Chondrocyte (in vitro differentiated cells): ENCODE measurements around the gene EPC1. TPM values are rescaled to one million over a fixed set of nuclear protein-coding genes. Genes with fewer than 3 reads are reported as not detected.

Experiments used
- DNase-seq: peaks from one replicate; pipeline ENCODE4 v3.0.0; 2021; ENCODE audit warnings: mixed read lengths, low spot score
- H3K27ac Mint-ChIP-seq: one replicate; pipeline ENCODE4 v1.8.0; 2021; ENCODE audit warnings: mild to moderate bottlenecking, moderate library complexity, mixed read lengths; ENCODE audit not compliant: unreplicated experiment
- H3K27me3 Mint-ChIP-seq: 2 replicates; pipeline ENCODE4 v1.8.0; 2021; ENCODE audit warnings: low read depth, mixed read lengths
- H3K36me3 Mint-ChIP-seq: 2 replicates; pipeline ENCODE4 v1.8.0; 2021; ENCODE audit warnings: low read depth, mixed read lengths
- H3K4me1 Mint-ChIP-seq: 2 replicates; pipeline ENCODE4 v1.8.0; 2021; ENCODE audit warnings: low read depth, mild to moderate bottlenecking, mixed read lengths
- H3K4me3 Mint-ChIP-seq: one replicate; pipeline ENCODE4 v1.8.0; 2021; ENCODE audit warnings: mild to moderate bottlenecking, moderate library complexity, mixed read lengths; ENCODE audit not compliant: unreplicated experiment
- H3K9me3 Mint-ChIP-seq: 2 replicates; pipeline ENCODE4 v1.8.0; 2021; ENCODE audit warnings: low read depth, mixed read lengths
- CTCF ChIP-seq: fragments of 200-600 bp; sonication (generic); IDR thresholded peaks from 2 replicates; pipeline ENCODE4 v1.5.0; 2021; ENCODE audit warnings: antibody characterized with exemption, mild to moderate bottlenecking, moderate library complexity
- total RNA-seq: library from RNA; stranded (reverse); gene quantifications from 3 replicates; pipeline ENCODE4 v1.2.1, GENCODE V29; 2021

Gene EPC1
- total RNA-seq, 1 donor from 2014 or later = 22.0 TPM

- H3K4me3 Mint-ChIP-seq = no peak overlapping the region
- peaks cover 5% of the 10 kb centered on the region for H3K36me3 Mint-ChIP-seq
- DNase-seq = no peak
- no peaks in the 10 kb centered on the region for H3K9me3 Mint-ChIP-seq
- H3K27ac Mint-ChIP-seq = no peak overlapping the region
- H3K27me3 Mint-ChIP-seq = no peaks in the 10 kb centered on the region
- peaks cover 39% of the 10 kb centered on the region for H3K4me1 Mint-ChIP-seq
- TF ChIP-seq CTCF = no peak
These were observed 27.6 kb upstream of the EPC1 start for GRCh38 chr10:32374605-32375004.

- Mint-ChIP-seq H3K27me3 (no peaks in the 10 kb centered on the region), H3K4me1 (peaks cover 43% of the 10 kb centered on the region), H3K9me3 (no peaks in the 10 kb centered on the region), H3K36me3 (peaks cover 5% of the 10 kb centered on the region), H3K4me3 (no peak overlapping the region), H3K27ac (no peak overlapping the region)
- no peak for TF ChIP-seq CTCF
- no peak for DNase-seq
These were observed 26.5 kb upstream of the EPC1 start for GRCh38 chr10:32373496-32373895.

- Mint-ChIP-seq H3K4me1 (peaks cover 46% of the 10 kb centered on the region), H3K27ac (no peak overlapping the region), H3K36me3 (peaks cover 5% of the 10 kb centered on the region), H3K27me3 (no peaks in the 10 kb centered on the region), H3K4me3 (no peak overlapping the region), H3K9me3 (no peaks in the 10 kb centered on the region)
- DNase-seq = no peak
- TF ChIP-seq CTCF = no peak
These were observed 26.1 kb upstream of the EPC1 start for GRCh38 chr10:32373031-32373430.

GRCh38 chr10:32372000-32372875, 25.3 kb upstream of the EPC1 start:
- Mint-ChIP-seq H3K4me3 (no peak overlapping the region), H3K4me1 (peaks cover 51% of the 10 kb centered on the region), H3K9me3 (no peaks in the 10 kb centered on the region), H3K27ac (peak overlapping the region; percentile 46), H3K36me3 (peaks cover 5% of the 10 kb centered on the region), H3K27me3 (no peaks in the 10 kb centered on the region)
- no peak for DNase-seq
- no peak for TF ChIP-seq CTCF

- Mint-ChIP-seq H3K4me3 (no peak overlapping the region), H3K36me3 (peaks cover 5% of the 10 kb centered on the region), H3K27me3 (no peaks in the 10 kb centered on the region), H3K4me1 (peaks cover 46% of the 10 kb centered on the region), H3K9me3 (no peaks in the 10 kb centered on the region), H3K27ac (peak overlapping the region; percentile 38)
- no peak for DNase-seq
- TF ChIP-seq CTCF = no peak
These were observed 24.1 kb upstream of the EPC1 start for GRCh38 chr10:32371101-32371500.
